Bronchial epithelial cell (primary cell): ENCODE measurements around the gene APOLD1. TPM values are rescaled to one million over a fixed set of nuclear protein-coding genes. Genes with fewer than 3 reads are reported as not detected.
A peak's percentile ranks its signal among the peaks of the same experiment; 100 is the strongest.

Source experiments
- DNase-seq: peaks from one replicate; pipeline ENCODE4 v3.0.0-alpha.2; 2010; ENCODE audit warnings: low read depth
- FAIRE-seq: peaks from 2 replicates; lab custom pipeline; 2011; peaks lifted over from hg19 to GRCh38; lab: Jason Lieb, UNC
- H3K27me3 ChIP-seq: 2 replicates; pipeline ENCODE4 v1.5.1; 2011; ENCODE audit warnings: low read length; ENCODE audit not compliant: control insufficient read depth, insufficient read depth
- H3K36me3 ChIP-seq: 2 replicates; pipeline ENCODE4 v1.5.1; 2011; ENCODE audit warnings: low read length; ENCODE audit not compliant: control insufficient read depth, insufficient read depth
- H3K4me3 ChIP-seq: 2 replicates; pipeline ENCODE4 v1.5.1; 2011; ENCODE audit warnings: mild to moderate bottlenecking, low read depth, low read length, control low read depth
- total RNA-seq: library from RNA; depleted of rRNA; stranded (reverse); fragments of >200 nt; gene quantifications from 2 replicates; pipeline ENCODE4 v1.2.1, GENCODE V29; 2014
- TF ChIP-seq, protein P1 (sequence below): IDR thresholded peaks from 2 replicates; pipeline ENCODE4 v1.5.1; 2011; ENCODE audit warnings: mild to moderate bottlenecking, moderate library complexity, low read length, control low read depth, inconsistent platforms; ENCODE audit not compliant: insufficient read depth, severe bottlenecking

Gene APOLD1
- total RNA-seq, 1 donor from 2014 or later, result 2.6 TPM

- no peaks in the 10 kb centered on the region for H3K27me3 ChIP-seq
- no peaks in the 10 kb centered on the region for H3K36me3 ChIP-seq
- no peak overlapping the region for H3K4me3 ChIP-seq
- FAIRE-seq (no peak), DNase-seq (peak; percentile 50)
- TF ChIP-seq, protein P1, sequence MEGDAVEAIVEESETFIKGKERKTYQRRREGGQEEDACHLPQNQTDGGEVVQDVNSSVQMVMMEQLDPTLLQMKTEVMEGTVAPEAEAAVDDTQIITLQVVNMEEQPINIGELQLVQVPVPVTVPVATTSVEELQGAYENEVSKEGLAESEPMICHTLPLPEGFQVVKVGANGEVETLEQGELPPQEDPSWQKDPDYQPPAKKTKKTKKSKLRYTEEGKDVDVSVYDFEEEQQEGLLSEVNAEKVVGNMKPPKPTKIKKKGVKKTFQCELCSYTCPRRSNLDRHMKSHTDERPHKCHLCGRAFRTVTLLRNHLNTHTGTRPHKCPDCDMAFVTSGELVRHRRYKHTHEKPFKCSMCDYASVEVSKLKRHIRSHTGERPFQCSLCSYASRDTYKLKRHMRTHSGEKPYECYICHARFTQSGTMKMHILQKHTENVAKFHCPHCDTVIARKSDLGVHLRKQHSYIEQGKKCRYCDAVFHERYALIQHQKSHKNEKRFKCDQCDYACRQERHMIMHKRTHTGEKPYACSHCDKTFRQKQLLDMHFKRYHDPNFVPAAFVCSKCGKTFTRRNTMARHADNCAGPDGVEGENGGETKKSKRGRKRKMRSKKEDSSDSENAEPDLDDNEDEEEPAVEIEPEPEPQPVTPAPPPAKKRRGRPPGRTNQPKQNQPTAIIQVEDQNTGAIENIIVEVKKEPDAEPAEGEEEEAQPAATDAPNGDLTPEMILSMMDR, result no peak
Observed at GRCh38 chr12:12745576-12746211, 39.8 kb upstream of the APOLD1 start.

DNA sequence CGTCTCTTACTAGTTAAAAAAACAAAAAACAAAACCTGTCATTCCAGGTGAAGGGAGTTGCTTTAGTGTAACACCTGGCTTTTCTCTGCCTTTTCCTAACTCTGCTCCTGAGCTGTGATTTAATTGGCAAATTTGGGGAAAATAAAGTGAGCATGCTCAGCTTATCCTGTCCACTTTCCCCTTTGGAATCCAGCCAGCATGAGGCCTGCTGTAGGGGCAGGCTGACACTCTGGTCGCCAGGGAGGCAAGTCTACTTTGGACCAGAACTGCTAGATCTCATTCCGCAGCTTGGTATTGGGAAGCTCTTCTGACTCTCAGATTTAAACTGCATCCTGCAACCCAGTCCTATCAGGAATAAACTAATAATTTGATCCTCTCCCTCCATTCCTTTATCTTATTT is 38.2 kb upstream of the APOLD1 start:
- H3K36me3 ChIP-seq, result no peaks in the 10 kb centered on the region

DNA sequence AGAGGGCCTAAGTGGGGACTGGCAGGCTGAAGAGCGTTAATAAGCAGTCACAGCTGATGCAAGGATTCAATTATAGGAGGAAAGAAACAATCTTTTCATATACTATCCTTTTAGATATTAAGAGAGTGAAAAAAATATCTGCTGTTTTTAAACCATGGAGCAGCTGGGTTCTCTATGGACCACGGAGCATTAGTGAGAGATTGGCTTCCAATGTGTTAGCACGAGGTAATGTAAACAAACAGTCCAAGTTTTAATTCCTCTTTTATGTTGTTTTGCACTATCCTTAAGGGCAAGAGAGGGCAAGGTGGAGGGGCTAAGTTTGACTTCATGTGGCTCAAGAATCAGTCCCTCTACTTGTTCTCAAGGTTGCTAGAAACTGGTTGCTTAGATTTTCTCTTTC is 37.4 kb upstream of the APOLD1 start:
- TF ChIP-seq, protein P1, result no peak
- no peak for FAIRE-seq
- no peak for DNase-seq
- H3K4me3 ChIP-seq, result no peak overlapping the region
- no peaks in the 10 kb centered on the region for H3K27me3 ChIP-seq
- no peaks in the 10 kb centered on the region for H3K36me3 ChIP-seq

More for the DNA sequence above, 38.2 kb upstream of the APOLD1 start:
- TF ChIP-seq, protein P1, result no peak
- DNase-seq (no peak), FAIRE-seq (no peak)
- Histone ChIP-seq H3K27me3 (no peaks in the 10 kb centered on the region), H3K4me3 (no peak overlapping the region)

DNA sequence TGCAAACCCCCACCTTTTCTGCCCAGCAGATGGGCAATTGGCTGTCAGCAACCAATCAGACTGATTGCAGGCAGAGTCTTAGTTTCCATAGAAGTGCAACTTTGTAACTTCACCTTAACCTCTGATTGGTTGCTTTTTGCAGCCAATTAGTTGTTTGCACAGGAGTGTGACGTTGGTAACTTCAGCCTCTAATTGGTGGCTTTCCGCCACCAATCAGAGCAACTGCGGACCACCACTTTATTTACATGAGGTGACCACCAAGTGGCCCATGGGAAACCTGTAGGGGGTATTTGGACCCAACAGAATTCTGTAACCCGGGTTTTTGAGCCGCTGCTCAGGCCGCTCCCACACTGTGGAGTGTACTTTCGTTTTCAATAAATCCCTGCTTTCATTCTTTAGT is 36.0 kb upstream of the APOLD1 start:
- TF ChIP-seq, protein P1, result no peak
- DNase-seq, result no peak
- no peaks in the 10 kb centered on the region for H3K27me3 ChIP-seq
- H3K36me3 ChIP-seq, result no peaks in the 10 kb centered on the region
- no peak for FAIRE-seq
- H3K4me3 ChIP-seq, result no peak overlapping the region

DNA sequence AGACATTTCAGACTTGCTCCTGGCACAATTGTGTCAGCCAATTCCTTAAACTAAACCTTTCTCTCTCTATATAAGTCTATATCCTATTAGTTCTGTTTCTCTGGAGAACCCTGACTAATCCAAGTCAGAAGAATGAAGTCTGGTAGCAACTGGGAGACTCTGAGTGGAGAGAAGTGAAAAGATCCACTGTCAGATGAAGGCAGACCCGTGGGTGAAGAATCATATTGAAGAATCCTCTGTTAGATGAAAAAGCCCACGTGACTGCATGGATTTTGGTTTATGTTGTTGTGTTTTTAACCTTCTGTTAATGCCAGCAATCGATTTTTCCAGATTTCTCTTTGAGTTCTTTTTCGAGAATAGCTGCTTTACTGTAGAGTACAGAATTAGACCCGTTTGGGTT is 29.5 kb upstream of the APOLD1 start:
- no peak for DNase-seq

More for the DNA sequence above, 29.5 kb upstream of the APOLD1 start:
- Histone ChIP-seq H3K27me3 (no peaks in the 10 kb centered on the region), H3K36me3 (no peaks in the 10 kb centered on the region), H3K4me3 (no peak overlapping the region)
- no peak for FAIRE-seq
- TF ChIP-seq, protein P1, result no peak
